NCI-H128 (cell line): Measurements from ENCODE around the gene UBE2E1.

Experiments
- DNase-seq: peaks from one replicate; lab custom pipeline; 2025; ENCODE audit not compliant: unreplicated experiment; lab: John Stamatoyannopoulos, UW

The UBE2E1 gene

DNA sequence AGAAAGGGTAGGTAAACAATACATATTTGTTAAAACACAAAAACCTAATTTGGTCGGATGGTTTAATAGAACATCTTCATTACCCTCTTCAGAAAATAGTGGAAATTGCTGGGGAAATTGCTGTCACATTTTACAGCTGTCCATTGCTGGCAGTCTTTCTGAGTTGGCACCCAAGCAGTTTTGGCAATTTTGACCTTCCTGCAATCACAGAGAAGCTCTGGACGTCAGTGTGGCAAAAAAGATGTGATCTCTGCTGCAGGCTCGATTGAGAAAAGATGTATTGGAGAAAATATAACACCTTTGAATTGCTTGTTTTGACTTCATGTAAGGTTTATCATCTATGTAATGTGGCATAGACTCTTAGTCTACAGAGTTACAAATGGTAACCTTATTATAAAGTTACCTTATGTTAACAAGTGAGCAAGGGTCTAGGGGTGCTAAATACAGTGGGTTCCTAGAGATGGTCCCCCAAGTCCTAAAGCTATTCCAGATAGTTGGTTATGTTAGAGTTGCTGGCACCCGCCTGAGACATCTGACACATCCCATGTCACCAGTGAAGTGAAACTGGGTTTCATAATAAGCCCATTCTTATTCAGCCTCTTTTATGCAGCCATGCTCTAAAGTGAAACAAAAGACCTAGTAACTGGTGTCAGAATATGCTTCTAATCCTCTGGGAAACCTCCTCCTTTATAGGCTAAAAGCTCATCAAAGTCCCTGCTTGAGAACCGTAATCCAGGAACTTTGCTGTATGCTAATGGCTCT lies 14.0 kb downstream of the UBE2E1 start:
- DNase-seq, result no peak

- DNase-seq, result no peak
Measured at GRCh38 chr3:23820888-23821287, 15.1 kb downstream of the UBE2E1 start.

DNA sequence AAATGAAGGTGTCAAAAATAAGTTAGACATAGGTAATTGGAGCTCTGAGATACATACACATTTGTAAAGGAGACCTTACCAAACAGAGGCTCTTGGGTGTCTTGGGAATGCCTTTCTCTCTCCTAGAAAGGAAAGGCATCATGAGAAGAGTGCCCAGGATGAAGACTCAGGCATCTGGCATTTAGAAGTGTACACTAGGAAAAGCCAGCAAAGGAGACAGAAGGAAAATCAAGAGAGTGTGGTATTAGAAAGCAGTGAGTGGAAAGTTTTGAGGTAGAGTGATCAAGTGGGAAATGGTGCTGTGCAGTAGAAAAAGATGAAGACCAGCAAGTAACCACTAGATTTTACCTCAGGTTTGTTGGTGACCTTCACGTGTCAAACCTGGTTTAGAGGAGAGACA lies 16.1 kb downstream of the UBE2E1 start:
- DNase-seq, result no peak

DNA sequence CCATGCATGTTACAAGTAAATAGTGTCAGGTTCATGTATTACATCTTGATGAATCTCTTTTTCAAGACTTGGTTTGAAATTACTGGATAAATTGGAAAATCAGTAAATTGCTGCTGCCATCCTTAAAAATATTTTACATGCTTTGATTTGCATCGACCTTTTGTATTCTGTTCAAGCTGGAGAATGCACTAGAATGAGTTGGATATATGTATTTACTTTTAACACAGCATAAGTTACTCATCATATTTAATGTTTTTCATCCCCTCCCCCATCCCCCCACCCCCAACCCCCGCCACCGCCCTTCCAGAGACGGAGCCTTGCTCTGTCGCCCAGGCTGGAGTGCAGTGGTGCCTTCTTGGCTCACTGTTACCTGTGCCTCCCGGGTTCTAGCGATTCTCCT lies 16.8 kb downstream of the UBE2E1 start:
- no peak for DNase-seq

DNA sequence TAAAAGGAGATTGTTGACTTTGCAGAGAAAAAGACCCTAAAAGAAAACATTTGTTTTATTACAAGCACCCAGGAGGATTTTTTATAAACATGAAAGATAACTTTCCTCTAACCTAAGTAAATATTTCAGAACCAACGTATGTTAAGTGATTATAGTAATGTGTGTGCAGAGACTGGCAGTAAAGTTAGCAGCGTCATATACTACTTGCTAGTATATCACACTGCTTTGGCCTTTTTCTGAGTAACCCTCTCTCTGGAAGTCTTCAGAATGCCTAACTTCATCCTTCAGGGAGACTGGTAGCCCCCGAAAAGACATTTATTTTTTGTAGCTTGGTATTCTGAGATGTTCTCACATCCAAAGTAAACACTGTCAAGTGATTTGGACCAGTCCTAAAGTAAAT lies 17.9 kb downstream of the UBE2E1 start:
- no peak for DNase-seq

- no peak for DNase-seq
Measured at GRCh38 chr3:23824699-23825444, 19.1 kb downstream of the UBE2E1 start.

DNA sequence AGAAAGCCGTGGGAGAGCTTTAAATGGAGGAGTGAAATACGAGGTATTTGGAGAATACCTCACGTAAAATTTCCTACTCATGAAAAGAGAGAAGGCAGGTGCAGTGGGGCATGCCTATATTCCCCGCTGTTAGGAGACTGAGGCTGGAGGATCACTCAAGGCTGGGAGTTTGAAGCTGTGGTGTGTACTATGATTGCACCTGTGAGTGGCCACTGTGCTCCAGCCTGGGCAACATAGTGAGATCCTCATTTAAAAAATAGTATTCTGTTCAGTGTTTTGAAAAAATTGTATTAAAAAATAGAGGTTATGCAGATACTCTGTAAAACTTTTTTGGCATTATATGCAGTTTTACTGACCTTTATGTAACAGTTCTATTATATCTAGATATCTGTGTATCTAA lies 20.0 kb downstream of the UBE2E1 start:
- no peak for DNase-seq

DNA sequence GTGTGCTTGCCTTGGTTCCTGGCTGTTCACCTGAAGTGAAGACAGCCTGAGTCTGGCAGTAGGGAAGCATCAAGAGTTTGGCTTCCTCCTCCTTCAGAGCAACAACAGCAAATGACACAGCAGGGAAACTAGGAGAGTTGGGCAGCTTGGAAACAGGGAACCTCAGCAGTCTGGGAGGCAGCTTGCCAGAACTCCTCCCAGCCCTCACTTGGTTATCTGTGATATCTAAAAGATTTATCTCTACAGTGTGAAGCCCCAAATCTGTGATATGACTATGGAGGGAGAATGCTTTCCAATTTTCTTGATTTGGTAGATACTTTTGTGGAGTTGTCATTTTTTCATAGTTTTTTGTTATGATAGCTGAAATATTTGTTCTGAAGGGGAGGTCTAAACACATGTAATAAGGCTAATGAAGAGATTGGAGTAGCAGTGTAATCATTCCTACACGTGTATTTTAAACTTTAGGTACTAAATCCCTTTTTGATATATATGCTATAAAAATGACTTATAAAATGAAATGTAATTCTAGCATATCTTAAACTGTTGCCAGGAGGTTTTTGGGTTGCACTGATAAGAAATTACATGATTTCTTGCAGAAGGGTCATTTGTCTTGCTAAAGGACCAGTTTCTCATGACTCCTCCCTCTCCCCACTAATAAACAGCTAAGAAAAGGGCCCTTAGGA lies 20.8 kb downstream of the UBE2E1 start:
- DNase-seq, result no peak

DNA sequence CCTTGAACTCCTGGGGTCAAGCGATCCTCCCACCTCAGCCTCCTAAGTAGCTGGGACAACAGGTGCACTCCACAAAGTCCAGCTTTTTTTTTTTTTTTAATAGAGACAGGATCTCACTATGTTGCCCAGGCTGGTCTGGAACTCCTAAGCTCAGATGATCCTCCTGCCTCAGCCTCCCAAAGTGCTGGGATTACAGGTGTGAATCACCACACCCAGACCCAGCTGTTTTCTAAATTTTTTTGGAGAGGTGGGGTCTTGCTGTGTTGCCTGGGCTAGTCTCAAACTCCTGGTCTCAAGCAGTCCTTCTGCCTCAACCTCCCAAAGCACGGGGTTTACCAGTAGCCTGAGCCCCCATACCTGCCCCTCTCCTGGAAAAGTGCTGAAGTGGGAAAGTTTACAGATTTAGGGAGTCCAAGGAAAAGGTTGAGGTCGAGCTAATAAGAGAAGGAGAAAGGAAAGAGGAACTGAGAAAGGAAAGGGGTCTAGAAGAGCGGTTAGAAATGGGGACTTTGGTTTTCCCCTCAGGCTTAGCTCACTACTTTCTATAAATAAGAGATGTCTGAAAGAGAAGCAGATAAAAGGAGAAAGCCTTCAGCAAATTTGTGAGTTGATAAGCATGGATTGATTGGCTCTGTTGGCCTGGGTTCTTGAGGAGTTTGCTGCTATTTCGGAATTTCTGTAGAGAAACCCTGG lies 23.6 kb downstream of the UBE2E1 start:
- no peak for DNase-seq

- no peak for DNase-seq
Measured at GRCh38 chr3:23830869-23831484, 25.2 kb downstream of the UBE2E1 start.

DNA sequence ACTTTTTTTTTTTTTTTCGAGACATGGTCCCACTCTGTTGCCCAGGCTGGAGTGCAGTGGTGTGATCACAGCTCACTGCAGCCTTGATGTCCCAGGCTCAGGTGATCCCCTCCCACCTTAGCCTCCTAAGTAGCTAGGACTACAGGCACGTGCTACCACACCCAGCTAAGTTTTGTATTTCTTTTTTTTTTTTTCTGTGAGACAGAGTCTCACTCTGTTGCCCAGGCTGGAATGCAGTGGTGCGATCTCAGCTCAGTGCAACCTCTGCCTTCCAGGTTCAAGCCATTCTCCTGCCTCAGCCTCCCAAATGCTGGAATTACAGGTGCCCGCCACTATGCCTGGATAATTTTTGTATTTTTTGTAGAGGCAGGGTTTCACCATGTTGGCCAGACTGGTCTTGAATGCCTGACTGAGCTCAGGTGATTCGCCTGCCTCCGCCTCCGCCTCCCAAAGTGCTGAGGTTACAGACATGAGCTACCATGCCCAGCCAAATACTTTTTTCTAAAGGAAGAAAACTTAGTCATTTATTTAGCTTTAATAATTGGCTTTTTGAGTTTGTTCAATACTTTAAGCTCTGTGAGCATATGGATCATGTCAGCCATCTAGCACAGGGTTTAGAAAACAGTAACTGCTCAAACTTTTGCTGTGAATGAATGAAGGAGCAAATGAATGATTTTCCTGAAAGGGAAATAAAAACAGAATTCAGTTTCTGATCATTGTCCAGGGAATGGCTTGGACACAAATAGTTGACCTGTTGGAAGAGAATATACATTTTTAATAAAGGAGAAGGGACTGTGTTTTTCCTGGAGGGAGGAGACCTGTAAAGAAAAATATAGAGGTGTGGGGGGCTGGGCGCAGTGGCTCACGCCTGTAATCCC lies 26.0 kb downstream of the UBE2E1 start:
- DNase-seq, result no peak

GRCh38 chr3:23832523-23832922 lies 26.8 kb downstream of the UBE2E1 start:
- DNase-seq, result no peak

- no peak for DNase-seq
Measured at GRCh38 chr3:23834082-23834870, 28.5 kb downstream of the UBE2E1 start.

- DNase-seq, result no peak
Measured at GRCh38 chr3:23835087-23835486, 29.3 kb downstream of the UBE2E1 start.

DNA sequence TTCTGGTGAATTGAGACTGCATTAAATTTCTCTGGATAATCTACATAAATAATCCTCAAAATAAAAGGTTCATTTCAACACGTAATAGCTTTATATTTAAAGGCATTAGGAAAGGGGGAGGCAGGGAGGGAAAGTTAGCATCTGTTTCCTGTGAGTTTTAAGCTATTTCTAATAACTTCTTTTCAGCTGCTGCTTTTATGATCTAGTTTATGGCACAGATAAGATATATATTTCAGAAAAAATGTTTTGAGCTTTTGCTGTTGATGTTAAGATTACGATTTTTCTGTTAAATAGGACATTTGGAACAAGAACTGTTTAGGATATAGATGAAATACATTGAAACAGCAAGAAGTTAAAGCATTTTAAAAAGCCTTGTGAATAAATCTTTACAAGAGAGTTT lies 30.0 kb downstream of the UBE2E1 start:
- DNase-seq, result no peak

- DNase-seq, result no peak
Measured at GRCh38 chr3:23836536-23837230, 30.9 kb downstream of the UBE2E1 start.

DNA sequence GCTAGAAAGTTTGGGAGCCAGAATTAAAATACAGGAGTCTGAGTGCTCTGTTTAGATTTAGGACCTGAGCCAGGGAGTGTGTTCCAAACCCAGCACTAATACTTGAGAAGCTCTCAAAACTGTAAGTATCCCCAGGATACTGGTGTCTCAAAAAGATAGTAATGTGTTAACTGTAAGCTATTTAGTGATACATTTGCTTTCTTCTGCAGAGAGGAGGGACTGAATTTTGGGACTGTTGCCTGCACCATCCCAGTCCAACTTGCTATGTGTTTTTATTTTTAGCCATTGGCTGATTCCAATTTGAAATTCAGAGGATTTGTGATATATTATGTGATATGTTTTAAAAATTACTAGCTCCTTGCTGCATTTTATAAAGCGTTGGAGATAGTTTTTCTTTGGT lies 31.5 kb downstream of the UBE2E1 start:
- no peak for DNase-seq

DNA sequence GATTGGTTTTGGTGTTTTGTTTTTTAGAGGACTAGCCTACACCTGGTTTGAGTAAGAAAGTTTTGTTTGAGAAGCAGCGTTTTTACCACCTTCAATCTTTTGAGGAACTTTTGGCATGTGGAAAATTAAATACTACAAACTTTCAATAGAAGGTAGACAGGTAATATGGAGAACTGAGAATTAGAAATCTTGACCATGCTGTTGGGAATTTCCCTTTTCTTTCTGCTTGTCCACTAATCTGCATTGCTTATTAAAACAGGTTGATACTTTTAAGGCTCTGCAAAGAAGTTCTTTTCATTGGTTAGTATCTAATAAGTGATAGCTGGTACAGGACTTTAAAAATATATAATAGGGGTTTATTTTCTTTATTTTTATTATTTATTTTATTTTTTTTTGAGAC lies 31.9 kb downstream of the UBE2E1 start:
- DNase-seq, result no peak

- no peak for DNase-seq
Measured at GRCh38 chr3:23840521-23840920, 34.8 kb downstream of the UBE2E1 start.
